Parathyroid adenoma (tissue), 2 donors: Measurements from ENCODE around the gene MAPK13.

Experiments
- H2AFZ ChIP-seq: fragments of 300-600 bp; sonication (generic); one replicate; pipeline ENCODE4 v1.7.0; 2017; ENCODE audit warnings: antibody characterized with exemption, mild to moderate bottlenecking
- H3K27ac ChIP-seq: fragments of 300-600 bp; sonication (generic); one replicate; pipeline ENCODE4 v1.7.0; 2017
- H3K27me3 ChIP-seq: fragments of 300-600 bp; sonication (generic); one replicate; pipeline ENCODE4 v1.7.0; 2017; ENCODE audit warnings: low read length; ENCODE audit not compliant: control insufficient read depth, insufficient read depth
- H3K36me3 ChIP-seq: fragments of 300-600 bp; sonication (generic); one replicate; pipeline ENCODE4 v1.7.0; 2017; ENCODE audit warnings: low read length; ENCODE audit not compliant: control insufficient read depth, insufficient read depth
- H3K4me1 ChIP-seq: fragments of 300-600 bp; sonication (generic); one replicate; pipeline ENCODE4 v1.7.0; 2017; ENCODE audit warnings: control low read depth
- H3K4me2 ChIP-seq: fragments of 300-600 bp; sonication (generic); one replicate; pipeline ENCODE4 v1.7.0; 2017; ENCODE audit warnings: low read length
- H3K4me3 ChIP-seq: fragments of 300-600 bp; sonication (generic); one replicate; pipeline ENCODE4 v1.7.0; 2017; ENCODE audit warnings: low read depth, low read length
- H3K79me2 ChIP-seq: fragments of 300-600 bp; sonication (generic); one replicate; pipeline ENCODE4 v1.7.0; 2017; ENCODE audit warnings: control low read depth
- H3K9ac ChIP-seq: fragments of 300-600 bp; sonication (generic); one replicate; pipeline ENCODE4 v1.7.0; 2017; ENCODE audit warnings: mild to moderate bottlenecking
- H3K9me3 ChIP-seq: fragments of 300-600 bp; sonication (generic); one replicate; pipeline ENCODE4 v1.7.0; 2017; ENCODE audit warnings: low read length; ENCODE audit not compliant: control insufficient read depth
- TF ChIP-seq, protein P1 (sequence below): fragments of 300-600 bp; sonication (generic); IDR thresholded peaks from one replicate; pipeline ENCODE4 v1.7.0; 2017; ENCODE audit warnings: antibody characterized with exemption, mild to moderate bottlenecking
- donor health status: primary hyperparathyroidism.

MAPK13 gene

DNA sequence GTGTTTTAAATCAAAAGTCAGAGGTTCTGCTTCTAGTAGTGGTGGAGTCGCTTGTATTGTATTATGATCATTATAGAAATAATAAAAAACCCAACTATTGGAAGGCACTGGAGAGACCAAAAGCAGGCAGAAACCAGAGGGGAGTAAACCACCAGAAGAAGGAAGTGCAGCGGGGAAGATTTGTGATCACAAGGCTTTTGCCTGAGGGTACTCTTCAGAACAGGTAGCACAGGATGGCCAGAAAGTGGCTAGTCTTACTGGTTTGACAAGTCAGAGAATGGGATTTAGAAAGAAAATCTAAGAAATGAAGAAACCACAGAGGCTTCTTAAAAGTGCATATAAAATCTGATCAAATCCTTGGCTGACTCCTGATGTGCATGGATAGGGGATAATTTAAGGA is 24.0 kb downstream of the MAPK13 start:
- Histone ChIP-seq H3K36me3 (no peaks in the 10 kb centered on the region), H3K4me1 (no peaks in the 10 kb centered on the region), H3K79me2 (no peaks in the 10 kb centered on the region), H3K4me3 (no peak overlapping the region), H3K27me3 (no peaks in the 10 kb centered on the region), H3K9ac (no peak overlapping the region), H2AFZ (no peak overlapping the region), H3K9me3 (no peaks in the 10 kb centered on the region), H3K27ac (no peak overlapping the region), H3K4me2 (no peak overlapping the region)
- TF ChIP-seq, protein P1, sequence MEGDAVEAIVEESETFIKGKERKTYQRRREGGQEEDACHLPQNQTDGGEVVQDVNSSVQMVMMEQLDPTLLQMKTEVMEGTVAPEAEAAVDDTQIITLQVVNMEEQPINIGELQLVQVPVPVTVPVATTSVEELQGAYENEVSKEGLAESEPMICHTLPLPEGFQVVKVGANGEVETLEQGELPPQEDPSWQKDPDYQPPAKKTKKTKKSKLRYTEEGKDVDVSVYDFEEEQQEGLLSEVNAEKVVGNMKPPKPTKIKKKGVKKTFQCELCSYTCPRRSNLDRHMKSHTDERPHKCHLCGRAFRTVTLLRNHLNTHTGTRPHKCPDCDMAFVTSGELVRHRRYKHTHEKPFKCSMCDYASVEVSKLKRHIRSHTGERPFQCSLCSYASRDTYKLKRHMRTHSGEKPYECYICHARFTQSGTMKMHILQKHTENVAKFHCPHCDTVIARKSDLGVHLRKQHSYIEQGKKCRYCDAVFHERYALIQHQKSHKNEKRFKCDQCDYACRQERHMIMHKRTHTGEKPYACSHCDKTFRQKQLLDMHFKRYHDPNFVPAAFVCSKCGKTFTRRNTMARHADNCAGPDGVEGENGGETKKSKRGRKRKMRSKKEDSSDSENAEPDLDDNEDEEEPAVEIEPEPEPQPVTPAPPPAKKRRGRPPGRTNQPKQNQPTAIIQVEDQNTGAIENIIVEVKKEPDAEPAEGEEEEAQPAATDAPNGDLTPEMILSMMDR = no peak

DNA sequence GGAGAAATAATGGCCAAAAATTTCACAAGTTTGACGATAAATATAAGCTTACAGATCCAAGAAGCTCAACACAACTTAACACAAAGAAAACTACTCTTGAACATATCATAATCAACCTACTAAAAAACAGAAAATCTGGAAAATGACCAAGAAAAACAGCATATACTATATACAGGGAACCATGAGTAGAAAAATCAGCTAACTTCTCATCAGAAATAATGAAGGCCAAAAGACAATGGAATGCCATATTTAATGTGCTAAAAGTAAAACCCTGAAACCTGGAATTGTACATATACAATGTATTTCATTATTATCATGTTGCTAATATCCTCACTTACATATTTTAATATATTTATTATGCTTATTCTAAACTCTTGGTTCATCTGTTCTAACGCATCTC is 25.3 kb downstream of the MAPK13 start:
- no peak overlapping the region for H3K9ac ChIP-seq

GRCh38 chr6:36160147-36160760 is 29.9 kb downstream of the MAPK13 start:
- no peak overlapping the region for H3K4me2 ChIP-seq
- H3K27ac ChIP-seq = no peak overlapping the region
- H3K9me3 ChIP-seq = no peaks in the 10 kb centered on the region
- no peak overlapping the region for H3K9ac ChIP-seq
- H3K36me3 ChIP-seq = no peaks in the 10 kb centered on the region
- H2AFZ ChIP-seq = no peak overlapping the region
- no peaks in the 10 kb centered on the region for H3K27me3 ChIP-seq
- TF ChIP-seq, protein P1 = no peak
- no peak overlapping the region for H3K4me3 ChIP-seq
- no peaks in the 10 kb centered on the region for H3K4me1 ChIP-seq
- no peaks in the 10 kb centered on the region for H3K79me2 ChIP-seq

More for the DNA sequence above, 25.3 kb downstream of the MAPK13 start:
- no peaks in the 10 kb centered on the region for H3K4me1 ChIP-seq
- no peak overlapping the region for H2AFZ ChIP-seq
- TF ChIP-seq, protein P1 = no peak
- no peak overlapping the region for H3K4me2 ChIP-seq
- no peaks in the 10 kb centered on the region for H3K9me3 ChIP-seq
- H3K36me3 ChIP-seq = no peaks in the 10 kb centered on the region
- no peaks in the 10 kb centered on the region for H3K79me2 ChIP-seq
- no peaks in the 10 kb centered on the region for H3K27me3 ChIP-seq
- no peak overlapping the region for H3K4me3 ChIP-seq
- no peak overlapping the region for H3K27ac ChIP-seq

- TF ChIP-seq, protein P1 = no peak
- Histone ChIP-seq H3K79me2 (no peaks in the 10 kb centered on the region), H3K9ac (no peak overlapping the region), H3K4me2 (no peak overlapping the region), H3K27ac (no peak overlapping the region), H3K4me3 (no peak overlapping the region), H3K36me3 (no peaks in the 10 kb centered on the region), H2AFZ (no peak overlapping the region), H3K9me3 (no peaks in the 10 kb centered on the region), H3K4me1 (no peaks in the 10 kb centered on the region), H3K27me3 (no peaks in the 10 kb centered on the region)
These were observed 39.0 kb downstream of the MAPK13 start for GRCh38 chr6:36169023-36170007.
